22Rv1 (cell line): Measurements from ENCODE around the gene TBCCD1.

Experiments
- ZFX ChIP-seq: fragments of 450-650 bp; IDR thresholded peaks from 2 replicates; pipeline ENCODE4 v1.6.1; 2017; ENCODE audit warnings: antibody characterized with exemption, borderline replicate concordance
- TF ChIP-seq, protein P1 (sequence below): fragments of 450-650 bp; IDR thresholded peaks from 2 replicates; pipeline ENCODE4 v1.5.1; 2017; ENCODE audit warnings: mild to moderate bottlenecking

DNA sequence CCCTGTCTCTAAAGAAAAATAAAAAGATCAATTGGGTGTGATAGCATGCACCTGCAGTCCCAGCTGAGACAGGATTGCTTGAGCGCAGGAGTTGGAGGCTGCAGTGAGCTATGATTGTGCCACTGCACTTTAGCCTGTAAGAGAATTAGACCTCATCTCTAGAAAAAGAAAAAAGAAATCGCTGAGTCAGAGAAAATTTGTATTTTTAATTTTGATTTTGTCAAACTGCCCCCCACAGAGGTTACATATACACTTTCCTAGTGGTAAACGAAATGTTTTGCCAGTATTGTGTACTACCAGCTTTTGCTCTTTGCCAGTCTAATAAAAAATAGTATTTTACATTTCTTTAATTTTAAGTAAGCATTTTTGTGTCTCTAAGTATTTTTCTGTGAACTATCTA is 17.6 kb downstream of the TBCCD1 start:
- TF ChIP-seq, protein P1, sequence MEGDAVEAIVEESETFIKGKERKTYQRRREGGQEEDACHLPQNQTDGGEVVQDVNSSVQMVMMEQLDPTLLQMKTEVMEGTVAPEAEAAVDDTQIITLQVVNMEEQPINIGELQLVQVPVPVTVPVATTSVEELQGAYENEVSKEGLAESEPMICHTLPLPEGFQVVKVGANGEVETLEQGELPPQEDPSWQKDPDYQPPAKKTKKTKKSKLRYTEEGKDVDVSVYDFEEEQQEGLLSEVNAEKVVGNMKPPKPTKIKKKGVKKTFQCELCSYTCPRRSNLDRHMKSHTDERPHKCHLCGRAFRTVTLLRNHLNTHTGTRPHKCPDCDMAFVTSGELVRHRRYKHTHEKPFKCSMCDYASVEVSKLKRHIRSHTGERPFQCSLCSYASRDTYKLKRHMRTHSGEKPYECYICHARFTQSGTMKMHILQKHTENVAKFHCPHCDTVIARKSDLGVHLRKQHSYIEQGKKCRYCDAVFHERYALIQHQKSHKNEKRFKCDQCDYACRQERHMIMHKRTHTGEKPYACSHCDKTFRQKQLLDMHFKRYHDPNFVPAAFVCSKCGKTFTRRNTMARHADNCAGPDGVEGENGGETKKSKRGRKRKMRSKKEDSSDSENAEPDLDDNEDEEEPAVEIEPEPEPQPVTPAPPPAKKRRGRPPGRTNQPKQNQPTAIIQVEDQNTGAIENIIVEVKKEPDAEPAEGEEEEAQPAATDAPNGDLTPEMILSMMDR = no peak
- no peak for TF ChIP-seq ZFX
